ENCODE data around the gene COL4A3.

The COL4A3 gene

GRCh38 chr2:227214622-227215041, 50.2 kb downstream of the COL4A3 start:
- H3K9ac ChIP-seq (ENCODE audit: low read depth, low read length, poor library complexity) = no peak overlapping the region
- H3K9me3 ChIP-seq (replicated peaks in 1 of 2; ENCODE audit: control insufficient read depth in 2 of 2, insufficient read depth in 1 of 2, low read depth in 1 of 2, low read length in 2 of 2) = no peaks in the 10 kb centered on the region
- no CpG with 5 or more reads among the region's 3 CpGs for WGBS, 2 donors (ENCODE audit: extremely low coverage in 2 of 2, insufficient read length in 2 of 2, insufficient replicate concordance in 1 of 2)

GRCh38 chr2:227219312-227220105, 55.1 kb downstream of the COL4A3 start:
- no peaks in the 10 kb centered on the region for H3K36me3 ChIP-seq (replicated peaks in 1 of 2; ENCODE audit: control insufficient read depth in 2 of 2, insufficient read depth in 2 of 2, low read length in 2 of 2)
- H3K23ac ChIP-seq (ENCODE audit: low read depth, low read length, poor library complexity) = no peak overlapping the region
- no peak overlapping the region for H3K14ac ChIP-seq (ENCODE audit: low read length)
- H3K79me1 ChIP-seq (ENCODE audit: low read depth, low read length) = no peaks in the 10 kb centered on the region
- DNase-seq (ENCODE audit: low spot score) = no peak
- no peak overlapping the region for H2BK120ac ChIP-seq (ENCODE audit: low read depth, low read length)
- H4K91ac ChIP-seq (ENCODE audit: low read depth, low read length, poor library complexity) = no peak overlapping the region
- no peaks in the 10 kb centered on the region for H3K9me3 ChIP-seq (replicated peaks in 1 of 2; ENCODE audit: control insufficient read depth in 2 of 2, insufficient read depth in 1 of 2, low read depth in 1 of 2, low read length in 2 of 2)
- H3K4me3 ChIP-seq (ENCODE audit: low read length in 2 of 2) = no peak overlapping the region
- no peak overlapping the region for H2BK12ac ChIP-seq (ENCODE audit: low read length)
- no peak overlapping the region for H3K9ac ChIP-seq (ENCODE audit: low read depth, low read length, poor library complexity)
- no peaks in the 10 kb centered on the region for H3K4me1 ChIP-seq (ENCODE audit: control insufficient read depth in 2 of 2, insufficient read depth in 1 of 2, low read depth in 1 of 2, low read length in 2 of 2)
- H3K18ac ChIP-seq (ENCODE audit: low read length) = no peak overlapping the region
- H3K4me2 ChIP-seq (ENCODE audit: insufficient read depth, low read length, poor library complexity, severe bottlenecking) = no peak overlapping the region
- H3K27me3 ChIP-seq (ENCODE audit: control insufficient read depth in 3 of 3, insufficient read depth in 3 of 3, low read depth in 1 of 3, low read length in 3 of 3) = no peaks in the 10 kb centered on the region
- H2AK5ac ChIP-seq (ENCODE audit: low read depth, low read length) = no peak overlapping the region
- no peak overlapping the region for H2BK15ac ChIP-seq (ENCODE audit: low read length)
- no peak overlapping the region for H2BK5ac ChIP-seq (ENCODE audit: low read length)
- H3K27ac ChIP-seq (replicated peaks; ENCODE audit: low read length) = no peak overlapping the region
- no peak overlapping the region for H2AFZ ChIP-seq (ENCODE audit: low read length)
- no peak overlapping the region for H4K8ac ChIP-seq (ENCODE audit: low read depth, low read length)
- H3K4ac ChIP-seq (ENCODE audit: low read length) = no peak overlapping the region
- no CpG with 5 or more reads among the region's 4 CpGs for WGBS, 2 donors (ENCODE audit: extremely low coverage in 2 of 2, insufficient read length in 2 of 2, insufficient replicate concordance in 1 of 2)

More at GRCh38 chr2:227214622-227215041, 50.2 kb downstream of the COL4A3 start:
- H2AK5ac ChIP-seq (ENCODE audit: low read depth, low read length) = no peak overlapping the region
- H2BK120ac ChIP-seq (ENCODE audit: low read depth, low read length) = no peak overlapping the region
- H3K18ac ChIP-seq (ENCODE audit: low read length) = no peak overlapping the region
- H3K4me3 ChIP-seq (ENCODE audit: low read length in 2 of 2) = no peak overlapping the region
- H3K4me1 ChIP-seq (ENCODE audit: control insufficient read depth in 2 of 2, insufficient read depth in 1 of 2, low read depth in 1 of 2, low read length in 2 of 2) = no peaks in the 10 kb centered on the region
- H3K79me1 ChIP-seq (ENCODE audit: low read depth, low read length) = no peaks in the 10 kb centered on the region
- H2AFZ ChIP-seq (ENCODE audit: low read length) = no peak overlapping the region
- H3K23ac ChIP-seq (ENCODE audit: low read depth, low read length, poor library complexity) = no peak overlapping the region
- no peak overlapping the region for H2BK15ac ChIP-seq (ENCODE audit: low read length)
- DNase-seq (ENCODE audit: low spot score) = no peak
- no peaks in the 10 kb centered on the region for H3K27me3 ChIP-seq (ENCODE audit: control insufficient read depth in 3 of 3, insufficient read depth in 3 of 3, low read depth in 1 of 3, low read length in 3 of 3)
- no peaks in the 10 kb centered on the region for H3K36me3 ChIP-seq (replicated peaks in 1 of 2; ENCODE audit: control insufficient read depth in 2 of 2, insufficient read depth in 2 of 2, low read length in 2 of 2)
- no peak overlapping the region for H2BK5ac ChIP-seq (ENCODE audit: low read length)
- no peak overlapping the region for H2BK12ac ChIP-seq (ENCODE audit: low read length)
- H3K4me2 ChIP-seq (ENCODE audit: insufficient read depth, low read length, poor library complexity, severe bottlenecking) = no peak overlapping the region
- H4K91ac ChIP-seq (ENCODE audit: low read depth, low read length, poor library complexity) = no peak overlapping the region
- H3K4ac ChIP-seq (ENCODE audit: low read length) = no peak overlapping the region
- no peak overlapping the region for H3K27ac ChIP-seq (replicated peaks; ENCODE audit: low read length)
- no peak overlapping the region for H3K14ac ChIP-seq (ENCODE audit: low read length)
- no peak overlapping the region for H4K8ac ChIP-seq (ENCODE audit: low read depth, low read length)

- Histone ChIP-seq H3K36me3 (replicated peaks in 1 of 2; ENCODE audit: control insufficient read depth in 2 of 2, insufficient read depth in 2 of 2, low read length in 2 of 2) (no peaks in the 10 kb centered on the region), H3K27ac (replicated peaks; ENCODE audit: low read length) (no peak overlapping the region)
- WGBS, 2 donors (ENCODE audit: extremely low coverage in 2 of 2, insufficient read length in 2 of 2, insufficient replicate concordance in 1 of 2) = no CpG with 5 or more reads among the region's 1 CpG
Measured at GRCh38 chr2:227221120-227221519, 56.7 kb downstream of the COL4A3 start.

GRCh38 chr2:227222292-227222691, 57.9 kb downstream of the COL4A3 start:
- H3K14ac ChIP-seq (ENCODE audit: low read length) = no peak overlapping the region
- no peaks in the 10 kb centered on the region for H3K79me1 ChIP-seq (ENCODE audit: low read depth, low read length)
- H2AK5ac ChIP-seq (ENCODE audit: low read depth, low read length) = no peak overlapping the region
- no peak overlapping the region for H3K27ac ChIP-seq (replicated peaks; ENCODE audit: low read length)
- H4K8ac ChIP-seq (ENCODE audit: low read depth, low read length) = no peak overlapping the region
- H3K4me2 ChIP-seq (ENCODE audit: insufficient read depth, low read length, poor library complexity, severe bottlenecking) = no peak overlapping the region
- no peak overlapping the region for H4K91ac ChIP-seq (ENCODE audit: low read depth, low read length, poor library complexity)
- H2BK120ac ChIP-seq (ENCODE audit: low read depth, low read length) = no peak overlapping the region
- H3K4me3 ChIP-seq (ENCODE audit: low read length in 2 of 2) = no peak overlapping the region
- DNase-seq (ENCODE audit: low spot score) = no peak
- no peaks in the 10 kb centered on the region for H3K9me3 ChIP-seq (replicated peaks in 1 of 2; ENCODE audit: control insufficient read depth in 2 of 2, insufficient read depth in 1 of 2, low read depth in 1 of 2, low read length in 2 of 2)
- no peaks in the 10 kb centered on the region for H3K36me3 ChIP-seq (replicated peaks in 1 of 2; ENCODE audit: control insufficient read depth in 2 of 2, insufficient read depth in 2 of 2, low read length in 2 of 2)
- H2AFZ ChIP-seq (ENCODE audit: low read length) = no peak overlapping the region
- no peak overlapping the region for H3K23ac ChIP-seq (ENCODE audit: low read depth, low read length, poor library complexity)
- no peaks in the 10 kb centered on the region for H3K4me1 ChIP-seq (ENCODE audit: control insufficient read depth in 2 of 2, insufficient read depth in 1 of 2, low read depth in 1 of 2, low read length in 2 of 2)
- H2BK12ac ChIP-seq (ENCODE audit: low read length) = no peak overlapping the region
- WGBS, 2 donors (ENCODE audit: extremely low coverage in 2 of 2, insufficient read length in 2 of 2, insufficient replicate concordance in 1 of 2) = no CpG with 5 or more reads among the region's 4 CpGs
- H2BK15ac ChIP-seq (ENCODE audit: low read length) = no peak overlapping the region
- H3K27me3 ChIP-seq (ENCODE audit: control insufficient read depth in 3 of 3, insufficient read depth in 3 of 3, low read depth in 1 of 3, low read length in 3 of 3) = no peaks in the 10 kb centered on the region
- no peak overlapping the region for H2BK5ac ChIP-seq (ENCODE audit: low read length)
- no peak overlapping the region for H3K9ac ChIP-seq (ENCODE audit: low read depth, low read length, poor library complexity)
- H3K18ac ChIP-seq (ENCODE audit: low read length) = no peak overlapping the region
- H3K4ac ChIP-seq (ENCODE audit: low read length) = no peak overlapping the region

More at GRCh38 chr2:227221120-227221519, 56.7 kb downstream of the COL4A3 start:
- H4K8ac ChIP-seq (ENCODE audit: low read depth, low read length) = no peak overlapping the region
- H3K4me1 ChIP-seq (ENCODE audit: control insufficient read depth in 2 of 2, insufficient read depth in 1 of 2, low read depth in 1 of 2, low read length in 2 of 2) = no peaks in the 10 kb centered on the region
- H3K9me3 ChIP-seq (replicated peaks in 1 of 2; ENCODE audit: control insufficient read depth in 2 of 2, insufficient read depth in 1 of 2, low read depth in 1 of 2, low read length in 2 of 2) = no peaks in the 10 kb centered on the region
- no peak overlapping the region for H3K23ac ChIP-seq (ENCODE audit: low read depth, low read length, poor library complexity)
- no peak overlapping the region for H3K4me3 ChIP-seq (ENCODE audit: low read length in 2 of 2)
- no peak overlapping the region for H3K4me2 ChIP-seq (ENCODE audit: insufficient read depth, low read length, poor library complexity, severe bottlenecking)
- H2BK120ac ChIP-seq (ENCODE audit: low read depth, low read length) = no peak overlapping the region
- no peak overlapping the region for H3K18ac ChIP-seq (ENCODE audit: low read length)
- no peak overlapping the region for H3K14ac ChIP-seq (ENCODE audit: low read length)
- H4K91ac ChIP-seq (ENCODE audit: low read depth, low read length, poor library complexity) = no peak overlapping the region
- DNase-seq (ENCODE audit: low spot score) = no peak
- no peak overlapping the region for H2BK15ac ChIP-seq (ENCODE audit: low read length)
- H3K27me3 ChIP-seq (ENCODE audit: control insufficient read depth in 3 of 3, insufficient read depth in 3 of 3, low read depth in 1 of 3, low read length in 3 of 3) = no peaks in the 10 kb centered on the region
- no peak overlapping the region for H2BK12ac ChIP-seq (ENCODE audit: low read length)
- no peak overlapping the region for H2AFZ ChIP-seq (ENCODE audit: low read length)
- H2BK5ac ChIP-seq (ENCODE audit: low read length) = no peak overlapping the region
- H3K9ac ChIP-seq (ENCODE audit: low read depth, low read length, poor library complexity) = no peak overlapping the region
- no peaks in the 10 kb centered on the region for H3K79me1 ChIP-seq (ENCODE audit: low read depth, low read length)
- H3K4ac ChIP-seq (ENCODE audit: low read length) = no peak overlapping the region
- no peak overlapping the region for H2AK5ac ChIP-seq (ENCODE audit: low read depth, low read length)
